GM19467 (cell line): ENCODE results near the gene SFRP4.

ENCODE experiments used
- ATAC-seq: cut with Tn5 transposase; IDR thresholded peaks from one replicate; pipeline ENCODE4 v1.9.1; 2021; ENCODE audit warnings: mild to moderate bottlenecking, moderate library complexity; ENCODE audit not compliant: unreplicated experiment

The SFRP4 gene

GRCh38 chr7:37925620-37926019 lies 9.0 kb upstream of the SFRP4 start:
- no peak for ATAC-seq

- ATAC-seq: no peak
Measured at GRCh38 chr7:37924491-37925041, 7.9 kb upstream of the SFRP4 start.

GRCh38 chr7:37923996-37924395 lies 7.4 kb upstream of the SFRP4 start:
- no peak for ATAC-seq

GRCh38 chr7:37921876-37922275 lies 5.3 kb upstream of the SFRP4 start:
- no peak for ATAC-seq

GRCh38 chr7:37920849-37921805 lies 4.5 kb upstream of the SFRP4 start:
- peak; percentile 35 for ATAC-seq

GRCh38 chr7:37920305-37920848 lies 3.8 kb upstream of the SFRP4 start, which contains the start of gene EPDR1:
Gene EPDR1 (plus strand): TSS chr7:37920640. CDS start chr7:37920940, 300 bp downstream.
- ATAC-seq: peak; percentile 47

GRCh38 chr7:37918526-37918925 lies 1.9 kb upstream of the SFRP4 start:
- ATAC-seq: no peak

GRCh38 chr7:37916017-37916672 lies 472 bp downstream of the SFRP4 start:
- ATAC-seq: no peak

- no peak for ATAC-seq
Measured at GRCh38 chr7:37915438-37915837, 1.2 kb downstream of the SFRP4 start.

- no peak for ATAC-seq
Measured at GRCh38 chr7:37912756-37913155, 3.9 kb downstream of the SFRP4 start.

- no peak for ATAC-seq
Measured at GRCh38 chr7:37908221-37908788, 8.3 kb downstream of the SFRP4 start.

- no peak for ATAC-seq
Measured at GRCh38 chr7:37901890-37902524, 14.6 kb downstream of the SFRP4 start.

- ATAC-seq: no peak
Measured at GRCh38 chr7:37901236-37901827, 15.3 kb downstream of the SFRP4 start.

- no peak for ATAC-seq
Measured at GRCh38 chr7:37899712-37900247, 16.8 kb downstream of the SFRP4 start.

GRCh38 chr7:37894671-37895070 lies 21.9 kb downstream of the SFRP4 start:
- ATAC-seq: no peak

GRCh38 chr7:37893359-37893758 lies 23.3 kb downstream of the SFRP4 start:
- no peak for ATAC-seq

- ATAC-seq: no peak
Measured at GRCh38 chr7:37882086-37882485, 34.5 kb downstream of the SFRP4 start.
